Glutamatergic neuron (in vitro differentiated cells): ENCODE results near the gene CPS1. TPM values are rescaled to one million over a fixed set of nuclear protein-coding genes. Genes with fewer than 3 reads are reported as not detected.

Experiments
- DNase-seq: peaks from one replicate; pipeline ENCODE4 v3.0.0; 2022
- H3K27ac Mint-ChIP-seq: one replicate; pipeline ENCODE4 v1.8.0; 2020; ENCODE audit warnings: mild to moderate bottlenecking, mixed read lengths, inconsistent platforms; ENCODE audit not compliant: unreplicated experiment
- H3K27me3 Mint-ChIP-seq: one replicate; pipeline ENCODE4 v1.8.0; 2020; ENCODE audit warnings: mild to moderate bottlenecking, moderate library complexity, mixed read lengths, inconsistent platforms; ENCODE audit not compliant: unreplicated experiment
- H3K36me3 Mint-ChIP-seq: one replicate; pipeline ENCODE4 v1.8.0; 2020; ENCODE audit warnings: mild to moderate bottlenecking, mixed read lengths, inconsistent platforms; ENCODE audit not compliant: unreplicated experiment
- H3K4me1 Mint-ChIP-seq: one replicate; pipeline ENCODE4 v1.8.0; 2020; ENCODE audit warnings: mild to moderate bottlenecking, low read depth, mixed read lengths, inconsistent platforms; ENCODE audit not compliant: unreplicated experiment
- H3K4me3 Mint-ChIP-seq: one replicate; pipeline ENCODE4 v1.8.0; 2020; ENCODE audit warnings: mild to moderate bottlenecking, mixed read lengths, inconsistent platforms; ENCODE audit not compliant: unreplicated experiment
- H3K9me3 Mint-ChIP-seq: one replicate; pipeline ENCODE4 v1.8.0; 2020; ENCODE audit warnings: mild to moderate bottlenecking, moderate library complexity, mixed read lengths, inconsistent platforms; ENCODE audit not compliant: unreplicated experiment
- CTCF ChIP-seq: fragments of 200-600 bp; sonication (generic); IDR thresholded peaks from one replicate; pipeline ENCODE4 v1.5.0; 2021; ENCODE audit not compliant: partially characterized antibody, unreplicated experiment
- total RNA-seq: library from RNA; stranded (reverse); fragmentation: NEBNext Ultra II Directional; extraction: Animal tissue kit (Norgen Biotek cat#: 25700); gene quantifications from one replicate; pipeline ENCODE4 v1.2.1, GENCODE V29; 2021; ENCODE audit not compliant: unreplicated experiment

Gene CPS1
- total RNA-seq, 1 donor from 2014 or later = 31.1 TPM

- H3K4me3 Mint-ChIP-seq = no peak overlapping the region
- H3K27ac Mint-ChIP-seq = no peak overlapping the region
- H3K27me3 Mint-ChIP-seq = no peaks in the 10 kb centered on the region
- no peak for DNase-seq
- TF ChIP-seq CTCF = no peak
- H3K9me3 Mint-ChIP-seq = no peaks in the 10 kb centered on the region
- H3K36me3 Mint-ChIP-seq = no peaks in the 10 kb centered on the region
- H3K4me1 Mint-ChIP-seq = peaks cover 6% of the 10 kb centered on the region
Observed at GRCh38 chr2:210604666-210605065, 48.3 kb downstream of the CPS1 start.

- TF ChIP-seq CTCF = no peak
- no peak overlapping the region for H3K4me3 Mint-ChIP-seq
- H3K9me3 Mint-ChIP-seq = no peaks in the 10 kb centered on the region
- DNase-seq = no peak
- H3K27ac Mint-ChIP-seq = no peak overlapping the region
- no peaks in the 10 kb centered on the region for H3K36me3 Mint-ChIP-seq
- H3K27me3 Mint-ChIP-seq = no peaks in the 10 kb centered on the region
- peaks cover 6% of the 10 kb centered on the region for H3K4me1 Mint-ChIP-seq
Observed at GRCh38 chr2:210606001-210606400, 49.6 kb downstream of the CPS1 start.

- DNase-seq = no peak
- Mint-ChIP-seq H3K9me3 (no peaks in the 10 kb centered on the region), H3K4me3 (no peak overlapping the region), H3K4me1 (no peaks in the 10 kb centered on the region), H3K36me3 (no peaks in the 10 kb centered on the region), H3K27me3 (peaks cover 2% of the 10 kb centered on the region), H3K27ac (no peak overlapping the region)
- TF ChIP-seq CTCF = no peak
Observed at GRCh38 chr2:210611466-210611865, 55.1 kb downstream of the CPS1 start.

- H3K27me3 Mint-ChIP-seq = peaks cover 2% of the 10 kb centered on the region
- no peak overlapping the region for H3K27ac Mint-ChIP-seq
- no peaks in the 10 kb centered on the region for H3K9me3 Mint-ChIP-seq
- no peaks in the 10 kb centered on the region for H3K36me3 Mint-ChIP-seq
- no peak for TF ChIP-seq CTCF
- DNase-seq = no peak
- no peaks in the 10 kb centered on the region for H3K4me1 Mint-ChIP-seq
- H3K4me3 Mint-ChIP-seq = no peak overlapping the region
Observed at GRCh38 chr2:210616074-210616473, 59.7 kb downstream of the CPS1 start.

GRCh38 chr2:210617318-210617717, 60.9 kb downstream of the CPS1 start:
- Mint-ChIP-seq H3K9me3 (no peaks in the 10 kb centered on the region), H3K36me3 (no peaks in the 10 kb centered on the region), H3K4me1 (no peaks in the 10 kb centered on the region), H3K4me3 (no peak overlapping the region), H3K27me3 (peaks cover 2% of the 10 kb centered on the region), H3K27ac (no peak overlapping the region)
- no peak for DNase-seq
- TF ChIP-seq CTCF = no peak
